ENCODE measurements around the gene FAM9C. TPM values are rescaled to one million over a fixed set of nuclear protein-coding genes. Genes with fewer than 3 reads are reported as not detected.

The FAM9C gene
- total and polyA plus RNA-seq, 2 donors: 0.07 TPM; not detected in 1

DNA sequence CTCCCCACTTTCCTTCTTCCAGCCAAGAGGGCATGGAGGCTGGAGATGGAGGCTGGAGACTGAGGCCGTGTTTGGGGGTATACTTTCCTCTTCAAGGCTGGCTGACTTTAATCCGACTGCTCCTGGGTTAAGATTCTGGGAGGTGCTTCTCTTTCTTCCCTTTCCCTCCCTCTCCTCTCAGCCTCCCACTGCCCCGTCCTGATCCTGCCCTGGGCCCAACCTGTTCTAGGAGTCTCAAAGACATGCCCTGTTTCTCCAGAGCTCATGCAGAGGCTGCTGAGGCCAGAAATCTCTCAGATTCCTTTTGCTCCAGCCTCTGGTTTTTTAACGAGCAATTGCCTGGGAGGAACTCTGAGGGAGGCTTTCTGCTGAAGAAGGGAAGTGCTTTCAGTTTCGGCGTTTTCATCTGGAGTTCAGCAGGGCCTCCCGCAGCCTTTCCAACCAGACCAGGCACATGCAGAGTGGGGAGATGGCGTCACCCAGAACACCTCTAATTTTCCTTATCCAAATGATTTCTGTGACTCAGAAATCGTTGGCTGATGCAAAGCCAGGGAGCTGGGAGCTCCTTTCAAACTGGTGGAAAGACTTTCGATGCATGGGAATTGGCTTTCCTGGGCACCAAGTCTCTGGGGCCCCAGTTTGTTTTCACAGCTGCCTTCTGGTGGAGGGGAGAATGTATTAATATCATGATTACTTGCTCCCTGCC lies 34.5 kb upstream of the FAM9C start:
- no peaks in the 10 kb centered on the region for H3K36me3 ChIP-seq (ENCODE audit: control insufficient read depth in 2 of 2, insufficient read depth in 2 of 2, low read length in 1 of 2)
- DNase-seq (ENCODE audit: low read depth in 6 of 9, low spot score in 9 of 9): peak in 1 of 9 donors; percentile 50
- peak overlapping the region; percentile 6 to 65 for H3K27ac ChIP-seq (ENCODE audit: low read depth in 1 of 2, low read length in 1 of 2)
- no peaks in the 10 kb centered on the region for H3K27me3 ChIP-seq (ENCODE audit: control insufficient read depth in 2 of 2, insufficient read depth in 1 of 2, low read length in 1 of 2)
- WGBS: 36% methylated on average over 10 of the region's 10 CpGs
- no peak overlapping the region for H3K4me3 ChIP-seq (ENCODE audit: low read length in 2 of 2)
- H3K9me3 ChIP-seq (ENCODE audit: control insufficient read depth in 2 of 2, insufficient read depth in 1 of 2, low read length in 1 of 2): no peaks in the 10 kb centered on the region
- H3K4me1 ChIP-seq (ENCODE audit: control insufficient read depth in 2 of 2, insufficient read depth in 2 of 2, low read length in 2 of 2): peaks cover 9 to 49% of the 10 kb centered on the region in 2 donors

DNA sequence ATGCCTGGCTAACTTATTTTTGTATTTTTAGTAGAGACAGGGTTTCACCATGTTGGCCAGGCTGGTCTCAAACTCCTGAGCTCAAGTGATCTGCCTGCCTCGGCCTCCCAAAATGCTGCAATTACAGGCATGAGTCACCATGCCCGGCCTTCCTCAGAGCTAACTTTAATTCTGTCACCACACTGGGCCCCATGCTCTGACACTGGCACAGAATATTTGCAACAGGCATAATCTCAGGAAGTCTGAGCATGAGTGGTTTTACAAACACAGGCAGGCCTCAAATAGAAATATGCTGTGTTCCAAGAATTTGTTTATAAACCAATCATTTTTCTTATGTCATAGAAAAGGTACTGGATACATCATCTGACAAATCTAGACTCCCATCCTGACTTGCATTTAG lies 32.7 kb upstream of the FAM9C start:
- Histone ChIP-seq H3K4me1 (ENCODE audit: control insufficient read depth in 2 of 2, insufficient read depth in 2 of 2, low read length in 2 of 2) (peaks cover 9 to 38% of the 10 kb centered on the region in 2 donors), H3K27me3 (ENCODE audit: control insufficient read depth in 2 of 2, insufficient read depth in 1 of 2, low read length in 1 of 2) (no peaks in the 10 kb centered on the region), H3K27ac (ENCODE audit: low read depth in 1 of 2, low read length in 1 of 2) (no peak overlapping the region)

DNA sequence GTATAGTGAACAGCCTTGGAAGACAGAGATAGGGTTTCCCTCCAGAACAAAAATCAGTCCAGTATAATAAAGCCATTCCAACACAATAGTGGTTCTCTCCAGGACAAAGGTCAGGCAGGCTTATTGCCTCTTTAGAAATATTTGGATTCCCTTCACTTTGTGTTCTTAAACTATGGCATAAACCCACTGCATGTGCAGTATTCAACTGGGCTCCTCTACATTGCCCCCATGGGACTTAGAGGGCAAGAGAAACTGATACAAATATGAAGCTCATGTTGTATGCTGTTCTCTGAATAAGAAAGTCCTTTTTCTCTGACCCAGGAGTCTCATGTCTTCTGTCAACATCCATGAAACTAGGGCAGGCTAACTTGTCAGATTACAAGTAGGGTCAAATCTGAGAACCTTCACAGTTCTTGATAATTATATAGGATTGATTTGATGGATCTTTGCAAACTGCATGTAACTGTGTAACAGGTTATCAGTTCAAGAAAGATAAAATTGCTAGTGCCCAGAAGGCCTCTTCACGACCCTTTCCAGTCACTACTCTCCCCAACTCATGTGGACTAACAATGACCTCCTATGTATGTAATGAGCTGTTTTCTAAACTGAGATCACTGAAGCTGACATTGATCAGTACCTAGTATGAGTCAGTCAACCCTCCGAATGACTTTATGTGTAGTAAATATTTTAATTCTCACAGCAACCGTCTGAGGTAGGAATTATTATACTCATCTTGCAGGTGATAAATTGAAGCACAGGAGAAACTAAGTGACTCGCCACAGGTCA lies 31.9 kb upstream of the FAM9C start:
- Histone ChIP-seq H3K4me1 (ENCODE audit: control insufficient read depth in 2 of 2, insufficient read depth in 2 of 2, low read length in 2 of 2) (peaks cover 9 to 35% of the 10 kb centered on the region in 2 donors), H3K27me3 (ENCODE audit: control insufficient read depth in 2 of 2, insufficient read depth in 1 of 2, low read length in 1 of 2) (no peaks in the 10 kb centered on the region), H3K4me3 (ENCODE audit: low read length in 2 of 2) (no peak overlapping the region)

More for the DNA sequence above, 32.7 kb upstream of the FAM9C start:
- 54% methylated on average over 2 of the region's 2 CpGs for WGBS
- no peak for DNase-seq (ENCODE audit: low read depth in 6 of 9, low spot score in 9 of 9)
- Histone ChIP-seq H3K4me3 (ENCODE audit: low read length in 2 of 2) (no peak overlapping the region), H3K36me3 (ENCODE audit: control insufficient read depth in 2 of 2, insufficient read depth in 2 of 2, low read length in 1 of 2) (no peaks in the 10 kb centered on the region), H3K9me3 (ENCODE audit: control insufficient read depth in 2 of 2, insufficient read depth in 1 of 2, low read length in 1 of 2) (no peaks in the 10 kb centered on the region)

DNA sequence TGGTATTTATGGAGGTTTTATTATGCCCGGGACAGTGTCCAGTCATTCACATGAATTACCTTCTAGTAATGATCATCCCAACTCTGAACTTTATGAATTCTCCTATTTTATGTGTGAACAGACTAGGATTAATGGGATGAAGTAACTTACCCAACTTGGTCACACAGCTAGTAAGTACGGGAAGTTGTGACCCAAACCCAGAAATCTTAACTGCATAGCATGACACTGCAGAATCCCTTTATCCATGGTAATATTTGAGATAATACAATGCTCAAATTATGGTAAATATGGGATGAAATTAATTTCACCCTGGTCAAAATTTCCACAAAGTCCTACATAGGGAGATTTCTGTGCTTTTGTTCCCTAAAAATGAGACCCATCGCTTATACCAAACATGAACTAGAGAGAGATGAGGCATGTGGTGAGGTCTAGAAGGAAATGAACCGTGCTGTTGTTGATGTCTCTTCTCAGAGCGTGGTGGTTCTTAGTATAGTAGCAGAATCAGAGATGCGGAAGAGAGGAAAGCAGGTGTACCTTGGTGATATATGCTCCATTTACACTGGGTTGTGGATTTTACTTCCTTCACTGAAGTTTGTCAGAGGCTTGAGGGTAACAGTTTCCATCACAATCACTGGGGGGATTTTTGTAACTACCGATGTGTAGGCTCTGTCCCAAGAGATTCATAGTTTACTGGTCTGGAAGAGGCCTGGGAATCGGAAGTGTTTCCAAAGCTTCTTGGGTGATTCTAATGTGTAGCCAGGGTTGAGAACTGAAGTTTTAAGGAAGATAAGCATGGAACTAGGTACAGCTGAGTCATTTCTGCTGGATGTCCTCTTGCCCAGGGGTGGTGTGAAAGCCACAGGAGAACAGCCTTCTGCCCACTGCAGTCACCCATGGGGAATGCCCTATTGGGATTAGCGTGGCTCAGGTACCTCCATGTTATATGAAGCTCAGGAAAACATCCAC lies 30.2 kb upstream of the FAM9C start:
- H3K4me1 ChIP-seq (ENCODE audit: control insufficient read depth in 2 of 2, insufficient read depth in 2 of 2, low read length in 2 of 2): peaks cover 9 to 27% of the 10 kb centered on the region in 2 donors
- DNase-seq (ENCODE audit: low read depth in 6 of 9, low spot score in 9 of 9): peak in 3 of 9 donors; percentile 41 to 83 (median 59)
- no peaks in the 10 kb centered on the region for H3K9me3 ChIP-seq (ENCODE audit: control insufficient read depth in 2 of 2, insufficient read depth in 1 of 2, low read length in 1 of 2)
- no peaks in the 10 kb centered on the region for H3K27me3 ChIP-seq (ENCODE audit: control insufficient read depth in 2 of 2, insufficient read depth in 1 of 2, low read length in 1 of 2)
- H3K36me3 ChIP-seq (ENCODE audit: control insufficient read depth in 2 of 2, insufficient read depth in 2 of 2, low read length in 1 of 2): no peaks in the 10 kb centered on the region
- H3K27ac ChIP-seq (ENCODE audit: low read depth in 1 of 2, low read length in 1 of 2): peak overlapping the region; percentile 67 to 93
- no peak overlapping the region for H3K4me3 ChIP-seq (ENCODE audit: low read length in 2 of 2)
- 42% methylated on average over 9 of the region's 9 CpGs for WGBS

More for the DNA sequence above, 31.9 kb upstream of the FAM9C start:
- no peak for DNase-seq (ENCODE audit: low read depth in 6 of 9, low spot score in 9 of 9)
- Histone ChIP-seq H3K36me3 (ENCODE audit: control insufficient read depth in 2 of 2, insufficient read depth in 2 of 2, low read length in 1 of 2) (no peaks in the 10 kb centered on the region), H3K27ac (ENCODE audit: low read depth in 1 of 2, low read length in 1 of 2) (no peak overlapping the region), H3K9me3 (ENCODE audit: control insufficient read depth in 2 of 2, insufficient read depth in 1 of 2, low read length in 1 of 2) (no peaks in the 10 kb centered on the region)
- 93% methylated on average over 4 of the region's 4 CpGs for WGBS

DNA sequence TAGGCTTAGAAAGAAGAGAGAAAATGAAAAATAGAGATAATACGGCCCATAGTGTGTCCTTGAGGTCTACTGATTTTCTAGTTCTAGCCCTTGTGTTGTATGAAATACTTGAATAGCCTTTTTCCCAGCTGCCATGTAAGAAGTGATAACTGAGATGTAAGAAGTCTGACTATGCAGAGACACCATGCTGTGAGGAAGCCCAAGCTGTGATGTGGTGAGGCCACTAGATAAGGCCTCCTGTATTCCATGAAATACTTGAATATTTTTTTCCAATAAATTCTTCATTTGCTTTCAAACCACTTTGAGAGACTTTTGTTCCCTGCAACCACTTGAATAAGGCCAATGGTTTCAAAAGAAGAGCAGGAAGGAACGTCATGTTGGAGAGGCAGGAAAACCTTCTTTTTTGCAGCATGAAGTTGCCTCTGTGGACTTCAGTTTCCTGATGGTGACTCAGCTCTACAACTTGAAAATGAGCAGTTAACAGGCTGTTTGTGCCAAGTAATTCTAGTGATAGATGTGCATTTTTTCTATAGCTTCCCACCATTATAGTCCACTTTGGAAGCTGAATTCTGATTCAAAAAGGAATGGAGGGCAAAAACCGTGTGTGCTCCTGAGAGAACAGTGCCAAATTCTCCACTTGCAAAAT lies 25.5 kb upstream of the FAM9C start:
- Histone ChIP-seq H3K4me1 (ENCODE audit: control insufficient read depth in 2 of 2, insufficient read depth in 2 of 2, low read length in 2 of 2) (peaks cover 7% of the 10 kb centered on the region in 2 donors), H3K36me3 (ENCODE audit: control insufficient read depth in 2 of 2, insufficient read depth in 2 of 2, low read length in 1 of 2) (no peaks in the 10 kb centered on the region), H3K27me3 (ENCODE audit: control insufficient read depth in 2 of 2, insufficient read depth in 1 of 2, low read length in 1 of 2) (no peaks in the 10 kb centered on the region), H3K4me3 (ENCODE audit: low read length in 2 of 2) (no peak overlapping the region), H3K27ac (ENCODE audit: low read depth in 1 of 2, low read length in 1 of 2) (no peak overlapping the region), H3K9me3 (ENCODE audit: control insufficient read depth in 2 of 2, insufficient read depth in 1 of 2, low read length in 1 of 2) (no peaks in the 10 kb centered on the region)
- no peak for DNase-seq (ENCODE audit: low read depth in 6 of 9, low spot score in 9 of 9)
- WGBS: 84% methylated on average over 3 of the region's 3 CpGs

DNA sequence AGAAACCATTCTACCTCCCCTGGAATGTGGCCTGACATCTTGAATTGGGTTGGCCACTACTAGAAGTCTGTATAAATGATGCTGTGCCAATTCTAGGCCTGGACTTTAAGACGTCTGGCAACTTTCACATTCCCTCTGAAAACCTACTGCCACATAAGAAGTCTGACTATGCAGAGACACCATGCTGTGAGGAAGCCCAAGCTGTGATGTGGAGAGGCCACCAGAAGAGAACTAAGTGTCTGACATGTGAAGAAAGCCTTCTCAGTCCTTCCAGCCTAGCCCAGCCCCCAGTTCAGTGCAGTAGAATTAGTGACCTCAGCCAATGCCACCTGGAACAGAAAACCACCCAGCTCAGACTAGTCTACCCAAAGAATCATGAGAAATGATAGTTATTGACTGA lies 24.2 kb upstream of the FAM9C start:
- H3K9me3 ChIP-seq (ENCODE audit: control insufficient read depth in 2 of 2, insufficient read depth in 1 of 2, low read length in 1 of 2): no peaks in the 10 kb centered on the region
- no peak for DNase-seq (ENCODE audit: low read depth in 6 of 9, low spot score in 9 of 9)
- WGBS: 97% methylated on average over 1 of the region's 1 CpG
- H3K27me3 ChIP-seq (ENCODE audit: control insufficient read depth in 2 of 2, insufficient read depth in 1 of 2, low read length in 1 of 2): no peaks in the 10 kb centered on the region
- no peak overlapping the region for H3K27ac ChIP-seq (ENCODE audit: low read depth in 1 of 2, low read length in 1 of 2)
- H3K4me1 ChIP-seq (ENCODE audit: control insufficient read depth in 2 of 2, insufficient read depth in 2 of 2, low read length in 2 of 2): no peaks in the 10 kb centered on the region
- H3K4me3 ChIP-seq (ENCODE audit: low read length in 2 of 2): no peak overlapping the region
- H3K36me3 ChIP-seq (ENCODE audit: control insufficient read depth in 2 of 2, insufficient read depth in 2 of 2, low read length in 1 of 2): no peaks in the 10 kb centered on the region

DNA sequence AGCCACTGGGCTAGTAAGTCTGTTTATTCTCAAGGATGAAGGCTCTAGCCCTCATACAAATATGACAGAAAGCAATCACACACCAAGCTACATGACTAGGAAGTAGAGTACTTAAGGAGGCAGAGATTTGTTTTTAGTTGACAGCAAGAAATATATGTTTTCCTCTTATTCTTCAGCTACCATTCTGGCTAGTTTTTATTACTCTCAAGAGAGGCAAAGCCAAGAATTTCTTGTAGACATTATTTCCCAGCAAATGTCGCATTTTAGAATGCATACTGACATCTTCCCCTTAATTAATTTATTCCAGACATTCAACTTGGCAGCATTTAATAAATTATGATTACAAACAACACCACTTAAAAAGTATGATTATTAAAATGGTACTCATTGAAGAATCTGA lies 23.4 kb upstream of the FAM9C start:
- H3K36me3 ChIP-seq (ENCODE audit: control insufficient read depth in 2 of 2, insufficient read depth in 2 of 2, low read length in 1 of 2): no peaks in the 10 kb centered on the region
- 100% methylated on average over 1 of the region's 1 CpG for WGBS
- H3K4me3 ChIP-seq (ENCODE audit: low read length in 2 of 2): no peak overlapping the region
- DNase-seq (ENCODE audit: low read depth in 6 of 9, low spot score in 9 of 9): no peak
- H3K27me3 ChIP-seq (ENCODE audit: control insufficient read depth in 2 of 2, insufficient read depth in 1 of 2, low read length in 1 of 2): no peaks in the 10 kb centered on the region
- no peaks in the 10 kb centered on the region for H3K4me1 ChIP-seq (ENCODE audit: control insufficient read depth in 2 of 2, insufficient read depth in 2 of 2, low read length in 2 of 2)
- no peaks in the 10 kb centered on the region for H3K9me3 ChIP-seq (ENCODE audit: control insufficient read depth in 2 of 2, insufficient read depth in 1 of 2, low read length in 1 of 2)
- no peak overlapping the region for H3K27ac ChIP-seq (ENCODE audit: low read depth in 1 of 2, low read length in 1 of 2)

DNA sequence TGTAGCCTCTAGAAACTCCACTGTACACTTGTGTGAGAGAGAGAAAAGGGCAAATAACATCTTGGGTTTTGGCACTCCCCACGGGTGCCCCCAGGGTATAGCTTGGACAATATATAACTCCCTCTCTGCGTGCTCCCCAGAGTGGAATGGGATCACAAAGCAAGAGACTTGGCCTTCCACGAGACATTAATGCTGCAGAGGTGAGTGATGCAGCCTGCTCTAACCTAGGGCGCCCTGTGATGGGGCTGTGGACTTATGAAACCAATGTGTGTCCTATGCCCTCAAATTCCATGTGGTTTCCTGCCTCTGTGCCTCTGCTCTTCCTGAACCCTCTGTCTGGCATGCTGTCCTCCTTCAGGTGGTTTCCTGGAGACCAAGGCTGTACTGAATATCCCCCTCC lies 22.0 kb upstream of the FAM9C start:
- DNase-seq (ENCODE audit: low read depth in 6 of 9, low spot score in 9 of 9): no peak
- H3K9me3 ChIP-seq (ENCODE audit: control insufficient read depth in 2 of 2, insufficient read depth in 1 of 2, low read length in 1 of 2): peaks cover 0 to 9% of the 10 kb centered on the region in 2 donors
- 97% methylated on average over 4 of the region's 4 CpGs for WGBS
- H3K27me3 ChIP-seq (ENCODE audit: control insufficient read depth in 2 of 2, insufficient read depth in 1 of 2, low read length in 1 of 2): no peaks in the 10 kb centered on the region
- no peak overlapping the region for H3K4me3 ChIP-seq (ENCODE audit: low read length in 2 of 2)
- H3K4me1 ChIP-seq (ENCODE audit: control insufficient read depth in 2 of 2, insufficient read depth in 2 of 2, low read length in 2 of 2): no peaks in the 10 kb centered on the region
- H3K36me3 ChIP-seq (ENCODE audit: control insufficient read depth in 2 of 2, insufficient read depth in 2 of 2, low read length in 1 of 2): no peaks in the 10 kb centered on the region
- H3K27ac ChIP-seq (ENCODE audit: low read depth in 1 of 2, low read length in 1 of 2): no peak overlapping the region
